GM21528 (cell line): ENCODE measurements around the gene HYPK.
"Not testable (repeated sequence)": the region's sequence is repeated elsewhere in the genome, so short reads cannot be mapped to it uniquely, and the experiment has no call there.

Source experiments
- ATAC-seq: cut with Tn5 transposase; IDR thresholded peaks from one replicate; pipeline ENCODE4 v1.9.1; 2021; ENCODE audit warnings: mild to moderate bottlenecking, moderate library complexity; ENCODE audit not compliant: unreplicated experiment, low FRiP score

Gene HYPK

DNA sequence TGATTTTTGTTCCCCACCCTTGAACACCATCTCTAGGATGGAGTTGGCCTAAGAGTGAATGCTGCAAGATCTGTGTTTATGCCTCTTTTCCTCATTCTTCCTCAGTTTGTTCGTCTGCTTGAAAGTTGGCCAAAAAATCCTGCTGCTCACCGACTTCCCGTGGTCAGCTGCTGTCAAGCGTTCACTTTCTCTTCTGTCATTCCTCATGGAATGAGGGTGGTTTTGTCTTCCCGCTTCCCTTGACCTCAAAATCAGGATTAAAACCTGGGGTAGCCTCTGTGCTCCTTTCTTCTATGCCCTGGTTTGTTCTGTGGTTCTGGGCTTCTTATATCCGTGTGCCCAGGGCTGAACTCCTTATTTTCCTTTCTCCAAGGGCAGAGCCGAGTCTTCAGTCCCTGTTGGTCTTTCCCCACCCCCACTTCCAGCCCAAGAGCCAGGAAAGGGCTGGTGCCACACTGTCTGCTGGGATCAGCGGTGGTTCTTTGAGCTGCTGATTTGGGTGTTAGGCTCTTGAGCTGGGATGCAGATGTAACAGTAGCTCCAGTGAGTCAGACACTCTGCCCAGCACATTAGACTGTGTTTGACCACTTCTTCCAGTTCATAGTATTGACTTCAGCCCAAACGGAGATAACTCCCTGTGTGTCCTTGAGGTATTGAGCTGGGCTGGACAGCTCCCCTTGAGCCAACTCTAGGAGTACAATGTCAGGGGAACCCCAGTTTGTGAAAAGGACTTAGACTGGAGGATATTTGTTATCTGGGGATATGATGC, 5.9 kb upstream of the HYPK start:
- ATAC-seq = no peak

DNA sequence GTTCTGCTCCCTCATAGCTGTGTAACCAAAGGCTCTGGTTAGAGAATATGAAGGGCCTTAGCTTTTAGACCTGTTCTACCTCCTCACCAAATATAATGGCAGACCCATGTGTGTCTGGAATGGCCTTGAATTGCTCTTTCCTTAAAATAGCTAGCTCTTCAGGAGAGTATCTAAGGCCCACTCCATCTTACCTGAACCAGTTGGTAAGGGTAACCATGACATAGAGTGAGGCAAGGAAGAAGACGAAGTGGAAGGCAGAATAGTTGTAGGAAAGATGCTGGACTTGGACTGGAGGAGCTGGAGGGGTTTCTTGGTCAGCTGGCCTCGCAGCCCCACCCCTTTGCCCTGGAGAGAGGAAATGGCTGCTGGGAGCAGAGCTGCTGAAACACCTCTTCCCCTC, 5.2 kb upstream of the HYPK start:
- no peak for ATAC-seq

DNA sequence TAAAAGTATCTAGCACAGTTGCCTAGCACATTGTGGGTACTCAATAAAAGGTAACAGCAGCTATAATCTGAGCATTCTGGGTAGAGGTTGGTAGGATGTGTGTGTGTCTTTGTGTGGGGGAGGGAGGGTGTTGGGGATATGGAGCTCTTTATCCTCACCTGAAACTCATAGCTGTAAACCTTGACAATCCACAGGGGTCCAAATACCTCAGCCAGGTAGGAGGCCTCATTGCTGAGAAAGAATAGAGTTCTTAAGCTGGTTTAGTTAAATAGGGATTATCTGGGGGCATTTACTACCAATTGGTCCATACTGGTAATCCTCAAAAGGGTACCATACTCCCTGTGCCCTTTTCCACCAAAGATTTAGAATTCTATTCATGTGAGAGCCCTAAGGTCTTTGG, 4.4 kb upstream of the HYPK start:
- ATAC-seq = no peak

DNA sequence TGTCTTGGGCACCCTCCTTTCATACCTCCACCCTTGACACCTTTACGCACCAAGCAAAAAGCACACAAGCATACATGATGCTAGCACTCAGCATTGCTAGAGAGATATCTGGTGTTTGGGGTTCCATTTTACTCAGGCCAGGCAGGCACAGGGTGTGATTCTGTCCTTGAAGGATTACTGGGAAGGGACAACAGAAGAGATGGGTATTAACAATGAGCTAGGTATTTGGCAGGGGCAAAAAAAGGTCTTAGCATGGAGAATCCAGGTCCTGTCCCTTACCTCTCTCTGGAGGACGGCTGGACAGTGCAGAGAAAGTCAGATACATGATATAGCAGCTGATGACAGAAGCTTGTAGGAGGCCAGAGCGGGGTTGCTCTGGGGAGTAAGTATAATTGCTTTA, 3.8 kb upstream of the HYPK start:
- no peak for ATAC-seq

DNA sequence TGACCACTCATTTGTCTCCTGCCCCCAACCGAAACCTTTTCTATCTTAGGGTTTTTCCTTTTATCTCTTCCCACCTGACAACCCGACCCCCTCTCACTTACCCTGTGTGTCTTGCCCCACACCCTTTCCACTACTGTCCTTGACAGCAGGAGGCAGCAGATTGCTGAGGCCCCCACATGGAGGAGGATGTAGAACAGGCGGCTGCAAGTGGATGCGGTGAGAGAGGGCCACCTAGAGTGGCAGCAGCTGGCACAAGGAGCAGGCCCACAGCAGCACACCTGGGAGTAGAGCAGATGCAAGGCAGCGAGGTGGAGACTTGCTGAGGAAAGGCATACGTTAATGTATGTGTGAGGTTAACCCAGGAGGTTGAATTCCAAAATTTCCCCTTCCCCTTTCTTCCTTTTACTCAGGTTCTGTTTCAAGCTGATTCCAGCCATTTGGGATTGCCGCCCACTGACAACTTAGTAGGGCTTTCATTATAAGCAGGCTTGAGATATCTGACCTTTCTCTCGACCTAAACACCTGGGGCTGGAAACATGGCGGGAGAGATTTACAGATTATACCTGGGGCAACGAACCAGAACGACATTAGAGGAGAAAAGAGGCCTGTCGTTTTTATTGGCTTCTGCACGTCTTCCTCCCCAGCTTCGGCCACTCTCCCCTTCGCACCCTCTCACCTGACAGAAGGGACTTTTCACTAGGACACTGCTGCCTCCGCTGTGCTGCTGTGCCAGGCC, 1.0 kb upstream of the HYPK start:
- ATAC-seq = no peak

DNA sequence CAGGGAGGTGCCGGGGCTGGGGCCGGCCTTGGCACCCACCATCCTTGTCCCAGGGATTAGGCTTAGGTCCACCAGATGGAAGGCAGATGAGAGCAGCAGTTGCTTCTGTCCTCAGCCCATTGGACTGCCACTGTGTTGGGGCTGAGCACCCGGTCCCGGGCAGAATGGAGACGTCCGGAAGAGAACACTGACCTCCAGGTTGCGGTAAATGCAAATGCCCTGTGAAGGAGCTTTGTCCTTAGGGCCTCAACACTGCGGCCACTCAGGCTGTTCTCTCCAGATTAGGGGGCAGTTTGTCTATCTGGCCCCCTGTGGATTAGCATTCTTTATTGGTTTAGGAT, 484 bp upstream of the HYPK start, which contains the start of gene SERINC4:
Gene SERINC4 (minus strand): TSS at position 276 of the 341 bp plus-strand sequence. CDS start 234 bp downstream, at position 42.
- ATAC-seq = no peak

DNA sequence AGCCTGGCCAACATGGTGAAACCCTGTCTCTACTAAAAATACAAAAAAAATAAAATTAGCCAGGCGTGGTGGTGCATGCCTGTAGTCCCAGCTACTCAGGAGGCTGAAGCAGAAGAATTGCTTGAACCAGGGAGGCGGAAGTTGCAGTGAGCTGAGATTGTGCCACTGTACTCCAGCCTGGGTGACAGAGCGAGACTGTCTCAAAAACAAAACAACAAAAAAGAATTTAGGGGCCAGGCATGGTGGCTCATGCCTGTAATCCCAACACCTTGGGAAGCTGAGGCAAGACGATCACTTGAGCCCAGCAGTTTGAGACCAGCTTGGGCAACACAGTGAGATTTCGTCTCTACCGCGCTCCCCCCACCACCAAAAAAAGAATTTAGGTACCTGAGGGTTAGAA, 2.3 kb downstream of the HYPK start:
- not testable (repeated sequence) for ATAC-seq

DNA sequence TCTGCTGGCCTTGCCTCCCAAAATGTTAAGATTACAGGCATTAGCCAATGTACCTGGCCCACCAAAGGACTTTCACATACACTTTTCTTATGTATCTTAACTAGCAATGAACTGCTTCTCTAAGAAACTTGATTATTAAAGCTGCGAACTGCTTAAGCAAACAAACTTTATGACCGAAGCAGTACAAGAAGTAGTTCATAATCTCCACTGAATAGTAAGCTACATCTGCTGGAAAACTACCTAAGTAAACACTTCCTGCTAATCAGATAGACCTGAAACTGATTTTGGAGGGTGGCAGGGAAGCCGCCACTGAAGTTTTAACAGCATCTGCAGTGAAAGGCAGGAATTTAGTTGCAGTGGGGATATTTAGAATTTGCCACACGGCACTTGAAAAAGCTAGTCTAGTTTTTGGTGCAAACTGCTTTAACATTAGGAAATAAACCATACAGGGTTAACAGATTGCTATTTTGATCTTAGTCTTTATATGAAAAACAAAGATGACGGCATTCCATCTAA, 8.1 kb downstream of the HYPK start:
- no peak for ATAC-seq

DNA sequence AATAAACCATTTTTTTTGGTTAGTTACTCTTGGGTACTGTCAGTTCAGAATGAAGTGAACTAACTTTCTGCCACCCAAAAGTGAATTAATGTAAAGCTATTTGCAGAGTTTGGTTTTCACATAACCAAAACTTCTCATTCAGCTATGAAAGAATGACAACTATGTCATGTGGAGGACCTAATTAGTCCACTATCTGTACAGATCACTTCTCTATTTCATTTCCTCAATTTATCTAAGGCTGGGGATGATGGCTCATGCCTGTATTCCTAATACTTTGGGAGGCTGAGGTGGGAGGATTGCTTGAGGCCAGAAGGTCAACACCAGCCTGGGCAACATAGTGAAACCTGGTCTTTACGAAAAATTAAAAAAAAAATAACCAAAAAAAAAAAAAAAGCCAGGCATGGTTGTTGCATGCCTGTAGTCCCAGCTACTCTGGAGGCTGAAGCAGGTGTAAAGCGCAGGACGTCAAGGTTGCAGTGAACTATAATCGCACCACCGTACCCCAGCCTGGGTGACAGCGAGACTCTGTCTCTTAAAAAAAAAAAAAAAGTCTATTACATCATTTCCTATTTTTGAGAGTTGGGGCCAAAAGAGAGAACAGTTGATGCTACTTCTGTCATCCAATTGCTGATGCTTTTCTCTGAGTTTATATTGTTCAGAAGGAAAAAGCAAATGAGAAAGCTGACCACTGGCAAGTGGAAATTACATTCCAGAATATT, 8.7 kb downstream of the HYPK start:
- peak; percentile 59 for ATAC-seq

DNA sequence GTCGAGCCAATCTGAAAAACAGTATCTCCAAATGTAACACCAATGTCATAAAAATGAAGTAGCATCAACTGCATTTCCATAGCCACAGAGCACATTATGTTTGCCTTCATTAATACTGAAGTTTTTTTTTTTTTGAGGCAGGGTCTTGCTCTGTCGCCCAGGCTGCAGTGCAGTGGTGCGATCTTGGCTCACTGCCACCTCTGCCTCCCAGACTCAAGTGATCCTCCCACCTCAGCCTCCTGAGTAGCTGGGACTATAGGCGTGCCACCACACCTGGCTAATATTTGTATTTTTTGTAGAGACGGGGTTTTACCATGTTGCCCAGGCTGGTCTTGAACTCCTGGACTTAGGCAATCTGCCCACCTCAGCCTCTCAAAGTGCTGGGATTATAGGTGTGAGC, 14.7 kb downstream of the HYPK start:
- ATAC-seq = not testable (repeated sequence)

DNA sequence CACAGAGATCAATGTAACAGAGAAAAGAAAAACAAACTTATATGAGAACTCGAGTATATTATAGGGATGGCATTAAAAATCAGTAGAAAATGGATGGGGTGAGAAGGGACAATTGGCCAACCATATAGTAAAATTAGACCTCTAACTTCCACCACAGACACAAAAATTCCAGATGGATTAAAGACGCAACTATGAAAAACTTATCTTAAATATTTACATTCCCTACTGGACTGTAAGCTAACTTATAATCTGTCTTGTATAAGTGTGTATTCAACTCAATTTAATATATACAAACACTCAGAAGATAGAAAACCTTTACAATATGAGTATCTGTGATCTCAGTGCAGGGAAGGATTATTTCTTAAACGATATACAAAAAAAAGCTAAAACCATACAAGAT, 21.1 kb downstream of the HYPK start:
- ATAC-seq = no peak

DNA sequence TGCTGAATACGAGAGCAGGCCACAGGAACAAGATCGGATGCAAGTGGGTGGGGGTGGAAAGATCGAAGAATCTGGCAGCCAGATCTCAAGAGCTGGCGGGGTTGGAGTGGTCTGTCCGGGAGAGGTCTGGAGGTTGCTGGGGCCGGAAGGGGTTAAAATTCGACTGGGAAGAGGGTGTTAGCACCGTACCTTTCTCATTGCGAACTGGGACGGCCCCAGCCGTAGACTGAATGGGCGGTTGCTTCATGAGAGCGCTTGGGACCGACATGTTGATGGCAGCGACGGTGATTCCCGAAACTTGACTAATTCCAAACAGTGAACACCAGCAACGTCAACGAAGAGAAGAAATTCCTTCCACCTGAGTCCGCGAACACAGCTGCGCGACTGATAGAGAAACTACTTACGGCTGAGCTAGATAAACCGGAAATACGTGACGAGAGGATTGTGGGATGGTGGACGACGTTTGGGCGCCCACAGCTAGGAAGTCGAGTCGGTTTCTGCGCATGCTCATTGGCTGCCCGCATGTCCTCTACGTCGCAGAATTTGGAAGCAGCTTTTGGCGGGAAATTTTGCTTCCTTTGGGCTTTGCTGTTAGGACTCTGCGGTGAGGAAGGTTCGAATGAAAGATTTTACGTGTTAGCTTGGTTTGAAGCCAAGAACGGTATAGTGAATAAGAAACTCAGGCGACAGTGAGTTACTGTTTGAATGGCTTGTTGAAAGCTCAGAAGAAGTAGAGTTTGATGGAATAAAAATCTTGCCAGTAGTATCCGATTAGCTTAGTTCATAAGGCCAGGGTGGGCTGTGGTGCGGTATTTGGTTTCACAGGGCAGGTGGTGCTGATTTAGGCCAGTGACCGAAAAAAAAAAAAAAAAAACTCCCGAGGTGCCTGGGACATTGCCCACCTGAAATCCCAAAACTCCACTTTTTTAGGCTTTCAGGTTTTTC, 24.2 kb downstream of the HYPK start, which contains the start of gene MFAP1:
Gene MFAP1 (minus strand): TSS at position 389 of the 945 bp plus-strand sequence. CDS start 121 bp downstream, at position 268.
- peak; percentile 70 for ATAC-seq

DNA sequence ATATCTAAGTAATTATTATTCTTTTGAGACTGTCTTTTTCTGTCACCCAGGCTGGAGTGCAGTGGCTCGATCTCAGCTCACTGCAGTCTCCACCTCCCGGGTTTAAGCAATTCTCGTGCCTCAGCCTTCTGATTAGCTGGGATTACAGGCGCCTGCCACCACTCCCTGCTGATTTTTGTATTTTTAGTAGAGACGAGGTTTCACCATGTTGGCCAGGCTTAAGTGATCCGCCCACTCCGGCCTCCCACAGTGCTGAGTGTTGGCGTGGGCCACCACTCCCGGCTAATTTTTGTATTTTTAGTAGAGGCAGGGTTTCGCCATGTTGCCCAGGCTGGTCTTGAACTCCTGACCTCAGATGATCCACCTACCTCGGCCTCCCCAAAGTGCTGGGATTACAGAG, 24.9 kb downstream of the HYPK start:
- ATAC-seq = not testable (repeated sequence)

DNA sequence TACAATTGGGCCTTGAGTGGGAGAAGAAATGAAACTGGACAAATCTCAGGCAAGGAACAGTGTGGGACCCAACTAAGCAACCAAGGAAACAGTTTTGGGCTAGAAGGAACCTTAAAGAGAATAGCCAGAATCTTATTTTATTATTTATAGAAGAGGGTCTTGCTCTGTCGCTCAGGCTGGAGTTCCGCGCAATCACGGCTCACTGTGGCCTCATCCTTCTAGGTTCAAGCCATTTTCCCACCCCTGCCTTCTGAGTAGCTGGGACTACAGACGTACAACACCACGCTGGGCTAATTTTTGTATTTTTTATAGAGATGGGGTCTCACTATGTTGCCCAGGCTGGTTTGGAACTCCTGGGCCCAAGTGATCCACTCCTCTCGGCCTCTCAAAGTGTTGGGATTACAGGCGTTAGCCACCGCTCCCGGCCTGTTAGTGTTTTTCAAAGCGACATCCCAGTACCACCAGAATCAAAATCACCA, 25.7 kb downstream of the HYPK start:
- no peak for ATAC-seq

DNA sequence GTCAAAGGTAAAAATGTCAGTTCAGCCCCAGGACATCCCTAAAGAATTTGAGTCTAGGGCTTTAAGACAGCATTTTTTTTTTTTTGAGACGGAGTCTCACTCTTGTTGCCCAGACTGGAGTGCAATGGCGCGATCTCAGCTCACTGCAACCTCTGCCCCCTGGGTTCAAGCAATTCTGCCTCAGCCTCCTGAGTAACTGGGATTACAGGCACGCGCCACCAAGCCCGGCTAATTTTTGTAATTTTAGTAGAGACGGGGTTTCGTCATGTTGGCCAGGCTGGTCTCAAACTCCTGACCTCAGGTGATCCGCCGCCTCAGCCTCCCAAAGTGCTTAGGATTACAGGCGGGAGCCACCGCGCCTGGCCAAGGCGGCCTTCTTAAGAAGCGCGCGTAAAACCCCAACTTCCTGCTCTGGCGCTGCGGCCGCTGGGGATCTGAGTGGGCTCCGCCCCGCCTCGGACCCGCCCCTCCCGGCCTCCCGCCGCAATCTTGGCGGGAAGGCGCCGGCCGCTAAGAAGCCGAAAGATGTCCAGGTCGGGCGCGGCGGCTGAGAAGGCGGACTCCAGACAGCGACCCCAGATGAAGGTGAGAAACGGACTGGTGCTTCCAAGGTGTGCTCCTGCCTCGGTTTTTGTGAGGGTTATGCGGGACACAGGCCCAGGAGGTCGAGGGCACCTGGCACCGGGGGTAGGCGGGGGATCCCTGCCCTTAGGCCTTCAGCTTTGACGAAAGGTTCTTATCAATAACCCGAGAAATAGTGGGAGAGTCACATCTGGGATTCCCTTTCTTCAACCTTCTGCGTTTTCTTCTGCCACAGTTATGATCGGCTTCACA, 26.3 kb downstream of the HYPK start, which contains the start of gene WDR76:
Gene WDR76 (plus strand): TSS at position 495 of the 834 bp plus-strand sequence. CDS start 31 bp downstream, at position 526.
- no peak for ATAC-seq

DNA sequence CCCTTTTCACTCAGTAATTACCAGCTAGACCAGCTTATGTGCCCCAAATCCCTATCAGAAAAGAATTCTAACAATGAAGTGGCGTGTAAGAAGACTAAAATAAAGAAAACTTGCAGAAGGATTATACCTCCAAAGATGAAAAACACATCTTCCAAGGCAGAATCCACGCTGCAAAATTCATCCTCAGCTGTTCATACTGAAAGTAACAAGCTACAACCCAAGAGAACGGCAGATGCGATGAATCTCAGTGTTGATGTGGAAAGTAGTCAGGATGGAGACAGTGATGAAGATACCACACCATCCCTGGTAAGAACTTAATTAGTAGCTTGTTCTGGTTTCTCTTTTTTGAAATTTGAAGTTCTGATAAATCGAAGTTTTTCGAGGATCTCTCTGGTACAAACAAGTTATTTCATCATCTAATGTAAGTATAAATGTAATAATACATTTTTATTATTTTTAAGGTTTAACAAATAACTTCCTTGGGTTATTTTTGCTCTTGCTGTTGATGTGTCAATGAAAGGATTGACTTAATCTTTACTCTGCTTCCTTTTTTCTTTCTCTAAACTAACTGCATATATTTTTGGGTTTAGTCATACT, 27.8 kb downstream of the HYPK start:
- no peak for ATAC-seq

DNA sequence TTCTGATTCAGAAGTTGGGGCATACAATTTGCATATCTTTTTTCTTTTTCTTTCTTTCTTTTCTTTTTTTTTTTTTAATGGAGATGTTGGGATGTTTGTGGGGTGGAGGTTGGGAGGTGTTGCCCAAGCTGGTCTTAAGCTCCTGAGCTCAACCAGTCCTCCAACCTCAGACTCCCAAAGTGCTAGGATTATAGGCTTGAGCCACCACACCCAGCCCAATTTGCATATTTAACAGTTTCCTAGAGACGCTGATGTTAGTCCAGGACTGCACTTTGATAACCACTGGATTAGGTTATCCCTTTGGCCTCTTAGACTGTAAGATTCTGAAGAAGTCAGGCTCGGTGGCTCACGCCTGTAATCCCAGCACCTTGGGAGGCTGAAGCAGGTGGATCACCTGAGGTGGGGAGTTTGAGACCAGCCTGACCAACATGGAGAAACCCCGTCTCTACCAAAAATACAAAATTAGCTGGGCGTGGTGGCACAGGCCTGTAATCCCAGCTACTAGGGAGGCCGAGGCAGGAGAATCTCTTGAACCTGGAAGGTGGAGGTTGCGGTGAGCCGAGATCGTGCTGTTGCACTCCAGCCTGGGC, 29.6 kb downstream of the HYPK start:
- not testable (repeated sequence) for ATAC-seq

DNA sequence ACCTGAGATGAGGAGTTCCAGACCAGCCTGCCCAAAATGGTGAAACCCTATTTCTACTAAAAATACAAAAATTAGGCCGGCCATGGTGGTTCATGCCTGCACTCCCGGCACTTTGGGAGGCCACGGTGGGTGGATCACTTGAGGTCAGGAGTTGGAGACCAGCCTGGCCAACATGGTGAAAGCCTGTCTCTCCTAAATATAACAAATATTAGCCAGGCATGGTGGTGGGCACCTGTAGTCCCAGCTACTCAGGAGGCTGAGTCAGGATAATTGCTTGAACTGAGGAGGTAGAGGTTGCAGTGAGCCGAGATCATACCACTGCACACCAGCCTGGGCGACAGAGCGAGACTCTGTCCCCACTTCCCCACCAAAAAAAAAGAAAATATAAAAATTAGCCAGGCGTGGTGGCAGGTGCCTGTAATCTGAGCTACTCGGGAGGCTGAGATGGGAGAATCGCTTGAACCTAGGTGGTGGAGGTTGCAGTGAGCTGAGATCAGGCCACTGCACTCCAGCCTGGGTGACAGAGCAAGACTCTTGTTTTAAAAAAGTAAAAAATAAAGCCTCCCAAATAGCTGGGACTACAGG, 30.4 kb downstream of the HYPK start:
- ATAC-seq = not testable (repeated sequence)
